Measurements from ENCODE around the gene ASCC1. TPM values are rescaled to one million over a fixed set of nuclear protein-coding genes. Genes with fewer than 3 reads are reported as not detected.

The ASCC1 gene
- total and polyA plus RNA-seq, 7 donors = 15.3 to 53.7 (median 21.5) TPM

DNA sequence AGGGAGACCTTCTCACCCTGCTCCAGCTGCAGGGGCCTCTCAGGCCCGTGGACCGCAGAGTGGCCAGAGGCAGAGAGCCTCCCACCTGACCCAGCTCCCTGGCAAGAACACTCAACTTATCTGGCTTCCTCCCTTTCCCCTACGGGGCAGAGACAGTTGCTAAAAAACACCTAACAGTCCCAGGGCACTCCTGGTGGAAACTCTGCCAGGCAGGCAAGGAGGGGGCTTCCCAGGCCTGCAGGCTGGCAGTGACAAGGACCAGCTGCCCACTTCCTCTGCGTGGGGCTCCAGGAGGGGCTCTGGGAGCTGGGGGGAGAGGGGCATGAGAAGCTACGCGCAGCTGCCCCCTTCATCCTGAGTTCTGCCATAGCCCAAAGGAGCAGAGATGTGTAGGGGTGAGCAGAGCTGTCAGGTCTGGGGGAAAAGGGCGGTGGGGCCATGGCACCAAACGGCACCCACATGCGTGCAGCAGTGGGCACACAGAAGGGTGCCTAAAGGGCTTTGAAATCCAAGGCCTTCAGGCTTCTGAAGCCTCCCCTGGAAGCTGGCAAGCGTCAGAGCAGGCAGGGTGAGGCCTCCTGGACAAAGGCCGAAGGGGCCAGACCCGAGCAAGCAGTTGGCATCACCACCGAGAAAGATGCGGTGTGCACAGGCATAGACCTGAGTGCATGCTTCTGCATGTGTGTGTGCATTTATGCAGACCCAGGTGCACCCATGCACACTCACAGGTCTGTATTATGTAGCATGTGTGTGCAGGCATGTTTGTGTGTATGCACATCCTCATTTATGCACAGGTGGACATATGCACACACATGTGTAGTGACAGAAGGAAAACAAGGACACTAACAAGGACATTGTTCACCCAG lies 142.1 kb downstream of the ASCC1 start:
- no peak for DNase-seq

DNA sequence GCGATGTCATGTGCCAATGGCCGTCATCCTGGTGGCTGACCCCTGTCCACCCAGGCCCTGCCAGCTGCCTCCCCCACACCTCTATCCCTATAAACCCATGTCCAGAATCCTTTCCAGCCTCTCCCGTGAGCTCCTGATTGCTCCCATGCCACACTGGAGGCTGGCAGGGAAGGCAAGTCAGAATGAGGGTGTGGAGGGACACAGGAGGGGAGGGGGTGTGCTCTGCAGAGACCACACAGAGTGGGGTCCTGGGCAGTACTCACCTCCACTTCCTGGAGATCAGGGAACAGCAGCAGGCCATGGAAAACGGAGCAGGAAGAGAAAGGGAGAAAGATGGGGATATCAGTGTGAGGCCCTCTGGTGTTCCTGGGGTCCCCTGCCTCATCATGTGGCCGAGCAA lies 143.4 kb downstream of the ASCC1 start:
- intact Hi-C loops (cut with DNase I) = no loop called here
- Histone ChIP-seq H3K27ac (no peak overlapping the region), H3K36me3 (no peaks in the 10 kb centered on the region), H3K4me3 (no peak overlapping the region), H3K27me3 (peaks cover 0 to 4% (median 0%) of the 10 kb centered on the region in 3 donors), H3K9me3 (no peaks in the 10 kb centered on the region), H3K4me1 (peaks cover 0 to 5% (median 0%) of the 10 kb centered on the region in 4 donors)
- TF ChIP-seq POLR2A (IDR thresholded peaks at IDR 0.05) = no peak
- 95 to 96% methylated on average over 5 of the region's 5 CpGs for WGBS, 2 donors
- no peak for DNase-seq

More for the DNA sequence above, 142.1 kb downstream of the ASCC1 start:
- no peaks in the 10 kb centered on the region for H3K4me1 ChIP-seq
- H3K27ac ChIP-seq = no peak overlapping the region
- no peaks in the 10 kb centered on the region for H3K9me3 ChIP-seq
- intact Hi-C loops (cut with DNase I) = no loop called here
- TF ChIP-seq, protein P1, sequence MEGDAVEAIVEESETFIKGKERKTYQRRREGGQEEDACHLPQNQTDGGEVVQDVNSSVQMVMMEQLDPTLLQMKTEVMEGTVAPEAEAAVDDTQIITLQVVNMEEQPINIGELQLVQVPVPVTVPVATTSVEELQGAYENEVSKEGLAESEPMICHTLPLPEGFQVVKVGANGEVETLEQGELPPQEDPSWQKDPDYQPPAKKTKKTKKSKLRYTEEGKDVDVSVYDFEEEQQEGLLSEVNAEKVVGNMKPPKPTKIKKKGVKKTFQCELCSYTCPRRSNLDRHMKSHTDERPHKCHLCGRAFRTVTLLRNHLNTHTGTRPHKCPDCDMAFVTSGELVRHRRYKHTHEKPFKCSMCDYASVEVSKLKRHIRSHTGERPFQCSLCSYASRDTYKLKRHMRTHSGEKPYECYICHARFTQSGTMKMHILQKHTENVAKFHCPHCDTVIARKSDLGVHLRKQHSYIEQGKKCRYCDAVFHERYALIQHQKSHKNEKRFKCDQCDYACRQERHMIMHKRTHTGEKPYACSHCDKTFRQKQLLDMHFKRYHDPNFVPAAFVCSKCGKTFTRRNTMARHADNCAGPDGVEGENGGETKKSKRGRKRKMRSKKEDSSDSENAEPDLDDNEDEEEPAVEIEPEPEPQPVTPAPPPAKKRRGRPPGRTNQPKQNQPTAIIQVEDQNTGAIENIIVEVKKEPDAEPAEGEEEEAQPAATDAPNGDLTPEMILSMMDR (IDR thresholded peaks at IDR 0.05) = no peak
- no peak for TF ChIP-seq EP300 (IDR thresholded peaks at IDR 0.05)
- no peak for TF ChIP-seq POLR2A (IDR thresholded peaks at IDR 0.05)
- TF ChIP-seq POLR2AphosphoS5 (IDR thresholded peaks at IDR 0.05) = no peak
- H3K4me3 ChIP-seq = no peak overlapping the region
- WGBS, 2 donors = 71 to 80% methylated on average over 14 of the region's 14 CpGs
- peaks cover 0 to 4% (median 0%) of the 10 kb centered on the region in 3 donors for H3K27me3 ChIP-seq
- no peaks in the 10 kb centered on the region for H3K36me3 ChIP-seq

DNA sequence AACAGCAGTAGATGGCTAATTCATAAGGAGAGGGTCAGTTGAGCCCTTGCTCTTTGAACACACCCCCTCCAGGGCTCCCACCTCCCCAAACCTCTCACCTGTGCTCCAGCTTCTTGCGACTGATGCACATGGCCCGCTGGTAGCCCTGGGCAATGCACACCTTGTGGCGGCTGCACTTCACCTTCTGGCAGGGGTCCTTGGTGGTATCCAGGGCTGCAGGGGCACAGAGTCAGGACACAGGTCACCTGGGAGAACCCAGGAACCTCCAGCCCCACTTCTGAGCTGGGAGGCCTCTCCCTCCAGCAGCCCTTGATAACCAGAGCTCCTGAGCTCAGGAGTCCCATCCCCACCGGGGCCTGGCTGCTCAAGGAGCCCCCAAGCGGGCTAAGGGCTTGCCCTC lies 144.0 kb downstream of the ASCC1 start:
- intact Hi-C loops (cut with DNase I) = no loop called here
- no peak for DNase-seq

DNA sequence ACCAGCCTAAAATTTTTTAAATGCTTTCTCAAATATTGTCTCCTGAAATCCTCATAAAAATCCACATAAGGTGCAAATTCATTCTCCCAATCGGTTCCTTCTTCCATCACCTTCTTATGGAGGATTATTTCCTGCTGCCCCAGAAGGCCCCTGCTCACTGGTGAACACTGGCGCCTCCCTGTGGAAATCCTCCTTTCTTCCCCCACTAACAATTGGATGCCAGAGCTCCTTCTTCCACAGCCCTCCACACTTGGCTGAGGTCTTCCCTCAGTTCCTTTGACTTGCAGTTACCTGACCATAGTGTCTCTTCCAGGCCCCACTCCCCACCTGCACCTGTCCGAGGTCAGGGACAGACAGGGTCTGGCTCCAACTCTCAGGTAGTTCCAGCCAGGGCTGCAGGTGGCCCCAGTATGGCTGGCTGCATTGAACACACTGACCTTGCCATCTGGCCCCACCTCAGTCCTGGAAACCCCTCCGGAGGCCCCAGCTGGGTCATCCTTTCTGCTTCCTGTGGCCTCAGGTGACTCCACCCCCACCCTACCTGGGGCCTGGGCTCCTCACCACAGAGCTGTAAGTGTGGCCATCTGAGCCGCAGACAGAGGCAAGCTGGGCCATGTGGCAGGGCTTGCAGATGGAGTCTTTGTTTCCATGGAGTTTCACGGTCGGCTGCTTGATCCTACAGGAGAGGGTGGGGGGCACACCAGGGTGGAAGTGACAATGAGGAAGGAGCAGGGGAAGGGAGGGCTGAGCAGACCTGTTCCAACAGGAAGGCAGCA lies 146.1 kb downstream of the ASCC1 start:
- no peaks in the 10 kb centered on the region for H3K36me3 ChIP-seq
- no peak for DNase-seq

More for the DNA sequence above, 144.0 kb downstream of the ASCC1 start:
- Histone ChIP-seq H3K36me3 (no peaks in the 10 kb centered on the region), H3K27ac (no peak overlapping the region), H3K4me3 (no peak overlapping the region), H3K27me3 (peaks cover 0 to 4% (median 0%) of the 10 kb centered on the region in 3 donors), H3K9me3 (no peaks in the 10 kb centered on the region), H3K4me1 (peaks cover 0 to 9% (median 0%) of the 10 kb centered on the region in 4 donors)
- 96% methylated on average over 5 of the region's 5 CpGs for WGBS, 2 donors
- no peak for TF ChIP-seq EP300 (IDR thresholded peaks at IDR 0.05)
- TF ChIP-seq, protein P1 (IDR thresholded peaks at IDR 0.05) = no peak
- TF ChIP-seq POLR2AphosphoS5 (IDR thresholded peaks at IDR 0.05) = no peak
- no peak for TF ChIP-seq POLR2A (IDR thresholded peaks at IDR 0.05)

More for the DNA sequence above, 146.1 kb downstream of the ASCC1 start:
- no peak overlapping the region for H3K27ac ChIP-seq
- intact Hi-C loops (cut with DNase I) = no loop called here
- H3K4me1 ChIP-seq = peaks cover 0 to 9% (median 0%) of the 10 kb centered on the region in 4 donors
- H3K4me3 ChIP-seq = no peak overlapping the region
- WGBS, 2 donors = 72 to 87% methylated on average over 7 of the region's 7 CpGs
- no peaks in the 10 kb centered on the region for H3K9me3 ChIP-seq
- TF ChIP-seq POLR2A (IDR thresholded peaks at IDR 0.05) (no peak), EP300 (IDR thresholded peaks at IDR 0.05) (no peak), POLR2AphosphoS5 (IDR thresholded peaks at IDR 0.05) (no peak)
- TF ChIP-seq, protein P1 (IDR thresholded peaks at IDR 0.05) = no peak
- no peaks in the 10 kb centered on the region for H3K27me3 ChIP-seq

All from sigmoid colon (tissue), 7 donors.